Measurements from ENCODE around the gene ZMYM4. TPM values are rescaled to one million over a fixed set of nuclear protein-coding genes. Genes with fewer than 3 reads are reported as not detected.

Gene ZMYM4
- total and polyA plus RNA-seq, 10 of the 15 experiments (the other 5 are each of a cell fraction or from before 2014, with no cell fraction given) = 8.0 to 37.0 (median 28.1) TPM

DNA sequence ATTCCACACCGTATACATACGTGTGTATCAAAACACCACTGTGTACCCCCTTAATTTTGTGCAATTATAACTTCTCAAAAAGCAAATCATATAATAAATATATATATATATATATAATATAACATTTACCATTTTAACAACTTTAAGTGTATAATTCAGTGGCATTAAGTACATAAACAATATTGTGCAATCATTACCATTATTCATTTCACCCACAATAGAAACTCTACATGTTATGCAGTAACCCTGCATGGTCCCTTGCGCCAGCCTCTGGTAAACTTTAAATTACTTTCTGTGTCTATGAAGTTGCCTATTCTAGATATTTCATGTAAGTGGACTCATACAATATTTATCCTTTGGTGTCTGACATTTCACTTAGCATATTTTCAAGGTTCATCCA is 13.1 kb downstream of the ZMYM4 start:
- ChIA-PET RAD21 (ENCODE audit: unreplicated experiment) (no interaction called here), SMC1A (ENCODE audit: uncharacterized antibody, unreplicated experiment) (no interaction called here), POLR2A (no interaction called here), CTCF (interaction anchor here (1.0 kb wide), 1 partner anchor 19 kb away, joined by 3 read pairs; no protein-coding TSS in a partner anchor)
- intact Hi-C loops (cut with micrococcal nuclease; ENCODE audit: unreplicated experiment) (no loop called here), in situ Hi-C loops (cut with MboI) (no loop called here)
- TF ChIP-seq, protein P1, sequence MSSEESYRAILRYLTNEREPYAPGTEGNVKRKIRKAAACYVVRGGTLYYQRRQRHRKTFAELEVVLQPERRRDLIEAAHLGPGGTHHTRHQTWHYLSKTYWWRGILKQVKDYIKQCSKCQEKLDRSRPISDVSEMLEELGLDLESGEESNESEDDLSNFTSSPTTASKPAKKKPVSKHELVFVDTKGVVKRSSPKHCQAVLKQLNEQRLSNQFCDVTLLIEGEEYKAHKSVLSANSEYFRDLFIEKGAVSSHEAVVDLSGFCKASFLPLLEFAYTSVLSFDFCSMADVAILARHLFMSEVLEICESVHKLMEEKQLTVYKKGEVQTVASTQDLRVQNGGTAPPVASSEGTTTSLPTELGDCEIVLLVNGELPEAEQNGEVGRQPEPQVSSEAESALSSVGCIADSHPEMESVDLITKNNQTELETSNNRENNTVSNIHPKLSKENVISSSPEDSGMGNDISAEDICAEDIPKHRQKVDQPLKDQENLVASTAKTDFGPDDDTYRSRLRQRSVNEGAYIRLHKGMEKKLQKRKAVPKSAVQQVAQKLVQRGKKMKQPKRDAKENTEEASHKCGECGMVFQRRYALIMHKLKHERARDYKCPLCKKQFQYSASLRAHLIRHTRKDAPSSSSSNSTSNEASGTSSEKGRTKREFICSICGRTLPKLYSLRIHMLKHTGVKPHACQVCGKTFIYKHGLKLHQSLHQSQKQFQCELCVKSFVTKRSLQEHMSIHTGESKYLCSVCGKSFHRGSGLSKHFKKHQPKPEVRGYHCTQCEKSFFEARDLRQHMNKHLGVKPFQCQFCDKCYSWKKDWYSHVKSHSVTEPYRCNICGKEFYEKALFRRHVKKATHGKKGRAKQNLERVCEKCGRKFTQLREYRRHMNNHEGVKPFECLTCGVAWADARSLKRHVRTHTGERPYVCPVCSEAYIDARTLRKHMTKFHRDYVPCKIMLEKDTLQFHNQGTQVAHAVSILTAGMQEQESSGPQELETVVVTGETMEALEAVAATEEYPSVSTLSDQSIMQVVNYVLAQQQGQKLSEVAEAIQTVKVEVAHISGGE (CRISPR knock-in tag; IDR thresholded peaks at IDR 0.05) = no peak
- TF ChIP-seq SPI1 (IDR thresholded peaks at IDR 0.05; ENCODE audit: borderline replicate concordance, insufficient read depth, low read depth, low read length) = no peak
- TF ChIP-seq MXI1 (IDR thresholded peaks at IDR 0.05; ENCODE audit: low read depth, low read length) = no peak
- TF ChIP-seq HDAC2 (IDR thresholded peaks at IDR 0.05) = no peak
- TF ChIP-seq SUZ12 (IDR thresholded peaks at IDR 0.05; ENCODE audit: unreplicated experiment) = no peak
- TF ChIP-seq, protein P2, sequence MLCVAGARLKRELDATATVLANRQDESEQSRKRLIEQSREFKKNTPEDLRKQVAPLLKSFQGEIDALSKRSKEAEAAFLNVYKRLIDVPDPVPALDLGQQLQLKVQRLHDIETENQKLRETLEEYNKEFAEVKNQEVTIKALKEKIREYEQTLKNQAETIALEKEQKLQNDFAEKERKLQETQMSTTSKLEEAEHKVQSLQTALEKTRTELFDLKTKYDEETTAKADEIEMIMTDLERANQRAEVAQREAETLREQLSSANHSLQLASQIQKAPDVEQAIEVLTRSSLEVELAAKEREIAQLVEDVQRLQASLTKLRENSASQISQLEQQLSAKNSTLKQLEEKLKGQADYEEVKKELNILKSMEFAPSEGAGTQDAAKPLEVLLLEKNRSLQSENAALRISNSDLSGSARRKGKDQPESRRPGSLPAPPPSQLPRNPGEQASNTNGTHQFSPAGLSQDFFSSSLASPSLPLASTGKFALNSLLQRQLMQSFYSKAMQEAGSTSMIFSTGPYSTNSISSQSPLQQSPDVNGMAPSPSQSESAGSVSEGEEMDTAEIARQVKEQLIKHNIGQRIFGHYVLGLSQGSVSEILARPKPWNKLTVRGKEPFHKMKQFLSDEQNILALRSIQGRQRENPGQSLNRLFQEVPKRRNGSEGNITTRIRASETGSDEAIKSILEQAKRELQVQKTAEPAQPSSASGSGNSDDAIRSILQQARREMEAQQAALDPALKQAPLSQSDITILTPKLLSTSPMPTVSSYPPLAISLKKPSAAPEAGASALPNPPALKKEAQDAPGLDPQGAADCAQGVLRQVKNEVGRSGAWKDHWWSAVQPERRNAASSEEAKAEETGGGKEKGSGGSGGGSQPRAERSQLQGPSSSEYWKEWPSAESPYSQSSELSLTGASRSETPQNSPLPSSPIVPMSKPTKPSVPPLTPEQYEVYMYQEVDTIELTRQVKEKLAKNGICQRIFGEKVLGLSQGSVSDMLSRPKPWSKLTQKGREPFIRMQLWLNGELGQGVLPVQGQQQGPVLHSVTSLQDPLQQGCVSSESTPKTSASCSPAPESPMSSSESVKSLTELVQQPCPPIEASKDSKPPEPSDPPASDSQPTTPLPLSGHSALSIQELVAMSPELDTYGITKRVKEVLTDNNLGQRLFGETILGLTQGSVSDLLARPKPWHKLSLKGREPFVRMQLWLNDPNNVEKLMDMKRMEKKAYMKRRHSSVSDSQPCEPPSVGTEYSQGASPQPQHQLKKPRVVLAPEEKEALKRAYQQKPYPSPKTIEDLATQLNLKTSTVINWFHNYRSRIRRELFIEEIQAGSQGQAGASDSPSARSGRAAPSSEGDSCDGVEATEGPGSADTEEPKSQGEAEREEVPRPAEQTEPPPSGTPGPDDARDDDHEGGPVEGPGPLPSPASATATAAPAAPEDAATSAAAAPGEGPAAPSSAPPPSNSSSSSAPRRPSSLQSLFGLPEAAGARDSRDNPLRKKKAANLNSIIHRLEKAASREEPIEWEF (IDR thresholded peaks at IDR 0.05; ENCODE audit: insufficient replicate concordance, low read depth, low read length) = no peak
- TF ChIP-seq, protein P3, sequence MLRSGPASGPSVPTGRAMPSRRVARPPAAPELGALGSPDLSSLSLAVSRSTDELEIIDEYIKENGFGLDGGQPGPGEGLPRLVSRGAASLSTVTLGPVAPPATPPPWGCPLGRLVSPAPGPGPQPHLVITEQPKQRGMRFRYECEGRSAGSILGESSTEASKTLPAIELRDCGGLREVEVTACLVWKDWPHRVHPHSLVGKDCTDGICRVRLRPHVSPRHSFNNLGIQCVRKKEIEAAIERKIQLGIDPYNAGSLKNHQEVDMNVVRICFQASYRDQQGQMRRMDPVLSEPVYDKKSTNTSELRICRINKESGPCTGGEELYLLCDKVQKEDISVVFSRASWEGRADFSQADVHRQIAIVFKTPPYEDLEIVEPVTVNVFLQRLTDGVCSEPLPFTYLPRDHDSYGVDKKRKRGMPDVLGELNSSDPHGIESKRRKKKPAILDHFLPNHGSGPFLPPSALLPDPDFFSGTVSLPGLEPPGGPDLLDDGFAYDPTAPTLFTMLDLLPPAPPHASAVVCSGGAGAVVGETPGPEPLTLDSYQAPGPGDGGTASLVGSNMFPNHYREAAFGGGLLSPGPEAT (IDR thresholded peaks at IDR 0.05; ENCODE audit: low read depth) = no peak
- no peak for TF ChIP-seq ZBED1 (IDR thresholded peaks at IDR 0.05; ENCODE audit: borderline replicate concordance)
- TF ChIP-seq CHD4 (IDR thresholded peaks at IDR 0.05) = no peak
- no peak for TF ChIP-seq CEBPB (IDR thresholded peaks at IDR 0.05; ENCODE audit: borderline replicate concordance in 1 of 2, low read depth in 2 of 2, low read length in 2 of 2)
- ATAC-seq = no peak
- Histone ChIP-seq H3K9ac (ENCODE audit: control insufficient read depth, insufficient read depth, low read length) (no peak overlapping the region), H3K4me1 (ENCODE audit: control insufficient read depth, insufficient read depth, low read length) (no peaks in the 10 kb centered on the region), H3K27me3 (replicated peaks in 1 of 2; ENCODE audit: control insufficient read depth in 2 of 2, insufficient read depth in 2 of 2, low read length in 1 of 2) (no peaks in the 10 kb centered on the region), H3K79me2 (ENCODE audit: control insufficient read depth, insufficient read depth, low read length) (peaks cover 7% of the 10 kb centered on the region), H3K9me3 (replicated peaks; ENCODE audit: control insufficient read depth, insufficient read depth, low read length) (peaks cover 12% of the 10 kb centered on the region), H3K36me3 (ENCODE audit: control insufficient read depth in 2 of 2, insufficient read depth in 2 of 2, low read length in 1 of 2) (peaks cover 0 to 2% of the 10 kb centered on the region in 2 experiments; a peak in 2 of 4 replicates), H3K4me3 (no peak overlapping the region), H4K20me1 (ENCODE audit: control insufficient read depth, insufficient read depth) (no peaks in the 10 kb centered on the region), H3K27ac (ENCODE audit: control insufficient read depth, insufficient read depth) (no peak overlapping the region), H2AFZ (ENCODE audit: control insufficient read depth, low read depth, low read length) (no peak overlapping the region), H3K4me2 (ENCODE audit: control insufficient read depth, insufficient read depth) (no peak overlapping the region)
- BruUV-seq (replicated peaks) = no TSS peak
- WGBS (ENCODE audit: insufficient coverage, insufficient replicate concordance, low lambda C conversion rate, missing lambda C conversion rate) = 99% methylated on average over 3 of the region's 3 CpGs
- no peak for FAIRE-seq
- no peak for DNase-seq (ENCODE audit: low read depth, low spot score)

All from GM12878 (cell line).